ENCODE data around the gene TMEM129. TPM values are rescaled to one million over a fixed set of nuclear protein-coding genes. Genes with fewer than 3 reads are reported as not detected.

The TMEM129 gene
- total and polyA plus RNA-seq, 7 donors = 11.8 to 43.6 (median 31.6) TPM

DNA sequence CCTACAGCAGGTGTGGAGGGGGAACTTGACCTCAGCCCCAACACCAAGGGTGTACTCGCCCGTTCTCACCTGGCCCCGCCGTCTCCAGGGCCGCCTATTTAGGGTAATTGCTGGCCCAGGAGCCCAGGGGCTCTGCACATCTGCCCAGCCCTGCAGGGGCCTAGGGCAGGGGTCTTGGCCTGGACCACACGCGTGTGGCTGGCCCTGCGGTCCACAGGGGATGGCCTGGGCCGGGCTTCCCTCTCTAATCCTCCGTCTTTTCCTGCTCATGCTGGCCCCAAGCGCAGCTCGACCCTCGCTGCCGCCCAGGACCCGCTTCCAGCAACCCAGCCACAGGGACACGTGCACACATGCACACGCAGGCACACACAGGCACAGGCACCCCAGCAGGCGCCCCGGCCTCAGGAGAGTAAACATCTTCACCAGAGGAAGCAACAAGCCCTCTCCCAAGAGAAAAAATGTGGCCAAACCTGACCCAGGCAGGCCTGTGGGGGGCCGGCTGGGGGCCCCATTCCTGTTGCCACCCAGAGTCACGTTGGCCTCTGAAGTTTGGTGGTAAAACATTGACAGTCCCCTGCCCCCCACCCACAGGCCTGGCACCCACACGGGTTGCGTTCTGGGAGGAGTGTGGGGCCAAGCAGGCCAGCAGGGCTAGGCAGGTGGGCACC, 47.4 kb upstream of the TMEM129 start:
- TF ChIP-seq, protein P1, sequence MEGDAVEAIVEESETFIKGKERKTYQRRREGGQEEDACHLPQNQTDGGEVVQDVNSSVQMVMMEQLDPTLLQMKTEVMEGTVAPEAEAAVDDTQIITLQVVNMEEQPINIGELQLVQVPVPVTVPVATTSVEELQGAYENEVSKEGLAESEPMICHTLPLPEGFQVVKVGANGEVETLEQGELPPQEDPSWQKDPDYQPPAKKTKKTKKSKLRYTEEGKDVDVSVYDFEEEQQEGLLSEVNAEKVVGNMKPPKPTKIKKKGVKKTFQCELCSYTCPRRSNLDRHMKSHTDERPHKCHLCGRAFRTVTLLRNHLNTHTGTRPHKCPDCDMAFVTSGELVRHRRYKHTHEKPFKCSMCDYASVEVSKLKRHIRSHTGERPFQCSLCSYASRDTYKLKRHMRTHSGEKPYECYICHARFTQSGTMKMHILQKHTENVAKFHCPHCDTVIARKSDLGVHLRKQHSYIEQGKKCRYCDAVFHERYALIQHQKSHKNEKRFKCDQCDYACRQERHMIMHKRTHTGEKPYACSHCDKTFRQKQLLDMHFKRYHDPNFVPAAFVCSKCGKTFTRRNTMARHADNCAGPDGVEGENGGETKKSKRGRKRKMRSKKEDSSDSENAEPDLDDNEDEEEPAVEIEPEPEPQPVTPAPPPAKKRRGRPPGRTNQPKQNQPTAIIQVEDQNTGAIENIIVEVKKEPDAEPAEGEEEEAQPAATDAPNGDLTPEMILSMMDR (IDR thresholded peaks at IDR 0.05) = no peak
- H3K4me1 ChIP-seq = no peaks in the 10 kb centered on the region
- peaks cover 0 to 17% (median 11%) of the 10 kb centered on the region in 3 donors for H3K27me3 ChIP-seq (ENCODE audit: insufficient read depth in 3 of 3, low read length in 2 of 3)
- no peak for ATAC-seq
- peak overlapping the region; percentile 53 for H3K4me3 ChIP-seq
- H3K27ac ChIP-seq = no peak overlapping the region
- H3K36me3 ChIP-seq (ENCODE audit: insufficient read depth in 1 of 2, low read depth in 1 of 2) = no peaks in the 10 kb centered on the region
- no peak for DNase-seq
- WGBS, 3 donors = 79 to 89% (median 84%) methylated on average over 23 of the region's 23 CpGs
- H3K9me3 ChIP-seq = no peaks in the 10 kb centered on the region
- intact Hi-C loops (cut with DNase I) = loop anchor here in 1 of 2 donors (1.0 kb wide), 1 partner anchor 39 kb away; no protein-coding TSS in a partner anchor

DNA sequence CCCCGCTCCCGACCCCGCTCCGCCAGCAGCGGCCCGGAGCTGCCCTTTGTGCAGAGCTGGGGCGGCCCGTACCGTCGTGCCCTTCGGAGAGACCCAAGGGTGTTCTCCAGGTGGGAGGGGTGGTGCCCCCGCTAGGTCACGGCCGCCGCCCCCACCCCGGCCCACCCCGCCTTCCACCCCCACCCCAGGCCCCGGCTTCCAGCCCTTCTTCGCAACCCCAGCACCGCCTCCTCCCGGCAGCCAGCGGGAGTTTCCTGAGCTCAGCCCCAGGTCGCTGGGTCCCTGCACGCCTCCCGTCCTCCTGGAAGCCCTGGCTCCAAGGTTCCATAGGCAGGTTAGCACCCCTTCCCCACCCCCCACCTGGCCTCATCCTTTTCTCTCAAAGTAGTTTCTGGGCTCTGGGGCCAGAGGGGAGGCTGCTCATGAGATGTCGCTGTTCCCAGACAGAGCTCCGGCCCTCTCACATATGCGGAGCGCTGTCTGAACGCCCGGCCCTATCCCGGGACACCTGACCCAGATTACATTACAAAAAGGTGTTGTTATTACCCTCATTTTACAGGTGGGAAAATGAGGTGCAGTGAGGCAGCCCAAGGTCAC, 46.7 kb upstream of the TMEM129 start:
- H3K27ac ChIP-seq = no peak overlapping the region
- peaks cover 3% of the 10 kb centered on the region for H3K4me1 ChIP-seq
- H3K27me3 ChIP-seq (ENCODE audit: insufficient read depth in 3 of 3, low read length in 2 of 3) = peaks cover 0 to 17% (median 11%) of the 10 kb centered on the region in 3 donors
- no peaks in the 10 kb centered on the region for H3K9me3 ChIP-seq
- ATAC-seq = no peak
- TF ChIP-seq, protein P1 (IDR thresholded peaks at IDR 0.05) = no peak
- peak overlapping the region; percentile 53 for H3K4me3 ChIP-seq
- no peaks in the 10 kb centered on the region for H3K36me3 ChIP-seq (ENCODE audit: insufficient read depth in 1 of 2, low read depth in 1 of 2)
- no peak for DNase-seq
- intact Hi-C loops (cut with DNase I) = no loop called here
- 20 to 49% (median 42%) methylated on average over 11 to 32 of the region's 32 CpGs for WGBS, 3 donors

DNA sequence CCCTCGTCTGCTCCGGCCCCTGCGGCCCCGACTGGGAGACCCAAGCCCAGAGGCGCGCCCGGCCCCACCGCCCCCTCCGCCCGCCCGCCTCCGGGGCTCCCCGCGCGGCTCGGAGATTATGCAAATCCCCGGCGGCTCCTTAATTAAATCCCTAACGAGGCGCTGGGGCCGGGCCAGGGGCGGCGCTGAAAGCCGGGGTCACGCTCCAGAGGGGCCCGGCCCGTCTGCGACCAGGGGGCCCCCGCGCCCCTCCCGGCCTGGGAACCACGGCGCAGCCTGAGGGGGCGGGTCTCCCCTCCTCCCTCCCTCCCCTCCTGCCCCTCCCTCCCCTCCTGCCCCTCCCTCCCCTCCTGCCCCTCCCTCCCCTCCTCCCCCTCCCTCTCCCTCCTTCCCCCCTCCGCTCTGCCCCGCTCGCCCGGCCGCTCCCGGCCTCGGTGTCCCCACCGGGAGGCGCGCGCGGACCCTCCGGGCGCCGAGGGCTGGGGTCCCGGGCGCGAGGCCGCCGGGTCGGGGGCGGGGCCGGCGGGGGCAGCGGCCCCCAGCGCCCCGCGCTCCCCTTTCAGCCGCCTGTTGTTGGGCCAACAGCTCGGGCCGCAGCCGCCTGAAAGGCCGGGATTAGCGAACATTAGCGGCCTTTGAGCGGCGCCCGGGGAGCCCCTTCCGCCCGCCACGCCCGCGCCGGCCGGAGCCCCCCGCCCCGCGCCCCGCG, 46.1 kb upstream of the TMEM129 start:
- Histone ChIP-seq H3K27me3 (ENCODE audit: insufficient read depth in 3 of 3, low read length in 2 of 3) (peaks cover 0 to 21% (median 11%) of the 10 kb centered on the region in 3 donors), H3K27ac (no peak overlapping the region), H3K36me3 (ENCODE audit: insufficient read depth in 1 of 2, low read depth in 1 of 2) (no peaks in the 10 kb centered on the region), H3K9me3 (no peaks in the 10 kb centered on the region), H3K4me3 (peak overlapping the region; percentile 53), H3K4me1 (peaks cover 3% of the 10 kb centered on the region)
- intact Hi-C loops (cut with DNase I) = no loop called here
- WGBS, 3 donors = 0 to 3% (median 2%) methylated on average over 19 to 76 of the region's 84 CpGs
- TF ChIP-seq, protein P1 (IDR thresholded peaks at IDR 0.05) = no peak
- DNase-seq = no peak
- ATAC-seq = peak in 1 of 4 donors; percentile 9

DNA sequence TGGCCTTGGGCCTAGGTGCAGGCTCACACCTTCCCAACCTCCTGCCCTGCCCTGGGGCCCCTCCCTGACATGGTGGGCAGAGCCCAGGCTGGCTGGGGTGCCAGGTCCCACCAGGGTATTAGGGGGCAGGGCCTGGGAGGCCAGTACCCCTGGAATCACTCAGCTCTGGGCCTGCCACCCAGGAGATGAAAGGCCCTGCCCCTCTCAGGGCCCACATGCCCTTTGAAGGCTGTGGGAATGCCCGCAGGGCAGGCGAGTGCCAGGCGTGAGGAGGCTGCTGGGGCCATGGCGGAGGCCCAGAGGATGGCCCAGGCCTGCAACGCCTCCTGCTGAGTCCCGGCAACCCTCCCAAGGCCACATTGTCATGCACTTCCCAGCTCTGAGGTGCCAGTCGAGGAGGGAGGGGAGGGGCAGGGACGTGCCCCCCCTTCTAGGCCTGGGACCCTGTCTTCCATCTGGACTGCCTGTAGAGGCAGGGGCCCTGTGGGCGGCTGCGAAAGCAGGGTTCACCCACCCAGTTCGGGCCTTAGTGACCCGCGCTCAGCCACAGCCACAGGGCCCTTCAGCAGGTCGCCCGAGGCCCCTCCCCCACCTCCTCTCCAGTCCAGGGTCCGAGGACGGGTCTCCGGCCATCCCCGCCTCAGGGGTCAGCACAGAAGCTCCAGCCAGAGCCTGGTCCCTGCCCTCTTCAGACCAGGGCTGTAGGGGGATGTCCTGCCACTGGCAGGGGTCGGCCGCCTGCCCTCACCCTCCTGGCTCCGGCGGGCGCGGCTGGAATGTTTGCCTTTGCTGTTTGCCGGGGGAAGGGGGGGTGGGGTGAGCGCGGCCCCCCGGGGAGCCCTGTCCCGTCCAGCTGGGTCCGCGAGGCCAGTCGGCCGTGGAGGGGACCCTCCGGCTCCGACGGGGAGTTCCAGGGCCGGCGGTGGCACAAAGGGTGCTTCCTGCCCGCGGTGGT, 45.3 kb upstream of the TMEM129 start:
- ATAC-seq = no peak
- H3K4me3 ChIP-seq = peak overlapping the region; percentile 53

More for the DNA sequence above, 45.3 kb upstream of the TMEM129 start:
- 43 to 53% (median 53%) methylated on average over 22 to 41 of the region's 41 CpGs for WGBS, 3 donors
- no peak for DNase-seq
- TF ChIP-seq, protein P1 (IDR thresholded peaks at IDR 0.05) = no peak
- Histone ChIP-seq H3K27me3 (ENCODE audit: insufficient read depth in 3 of 3, low read length in 2 of 3) (peaks cover 0 to 19% (median 11%) of the 10 kb centered on the region in 3 donors), H3K9me3 (no peaks in the 10 kb centered on the region), H3K36me3 (ENCODE audit: insufficient read depth in 1 of 2, low read depth in 1 of 2) (no peaks in the 10 kb centered on the region), H3K4me1 (peaks cover 3% of the 10 kb centered on the region), H3K27ac (no peak overlapping the region)
- intact Hi-C loops (cut with DNase I) = no loop called here

All from psoas muscle (tissue), 8 donors.